Right lobe of liver (tissue), 4 donors: ENCODE results near the gene THUMPD3.

Experiments used
- POLR2A ChIP-seq: fragments of 450-650 bp; IDR thresholded peaks from one replicate; pipeline ENCODE4 v1.6.1; 2017; ENCODE audit warnings: antibody characterized with exemption, mild to moderate bottlenecking
- TF ChIP-seq, protein P1 (sequence below), 4 donors: fragments of 200-600 bp in 3 of 4; fragments of 450-650 bp in 1 of 4; IDR thresholded peaks; one replicate each; pipeline versions ENCODE4 v1.5.1 to v1.8.0; 2016 to 2022; ENCODE audit warnings: antibody characterized with exemption in 4 of 4, mild to moderate bottlenecking in 2 of 4
- donor health status: DM: no; HTN: no; CAD: no.
- donor health status: DM: no; HTN: no; CAD: no.
- donor health status: DM: no; HTN: yes; CAD: no.

DNA sequence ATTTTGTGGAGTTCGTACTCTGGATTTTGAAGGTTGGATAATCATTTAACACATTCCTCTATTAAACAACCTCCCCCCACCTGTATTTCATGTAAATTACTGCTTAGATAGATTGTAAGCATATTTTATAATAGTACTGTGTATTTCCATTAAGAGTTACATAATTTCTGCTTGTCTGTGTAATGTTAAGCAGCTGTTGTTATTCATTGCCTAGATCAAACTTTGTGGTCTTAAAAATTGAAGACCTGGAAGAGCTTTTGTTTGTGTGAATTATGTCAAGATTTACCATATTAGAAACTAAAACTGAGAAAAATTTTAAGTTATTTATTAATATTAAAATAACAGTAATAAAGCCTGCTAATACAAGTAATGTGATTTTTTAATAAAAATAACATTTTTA is 45.7 kb downstream of the THUMPD3 start:
- TF ChIP-seq, protein P1, sequence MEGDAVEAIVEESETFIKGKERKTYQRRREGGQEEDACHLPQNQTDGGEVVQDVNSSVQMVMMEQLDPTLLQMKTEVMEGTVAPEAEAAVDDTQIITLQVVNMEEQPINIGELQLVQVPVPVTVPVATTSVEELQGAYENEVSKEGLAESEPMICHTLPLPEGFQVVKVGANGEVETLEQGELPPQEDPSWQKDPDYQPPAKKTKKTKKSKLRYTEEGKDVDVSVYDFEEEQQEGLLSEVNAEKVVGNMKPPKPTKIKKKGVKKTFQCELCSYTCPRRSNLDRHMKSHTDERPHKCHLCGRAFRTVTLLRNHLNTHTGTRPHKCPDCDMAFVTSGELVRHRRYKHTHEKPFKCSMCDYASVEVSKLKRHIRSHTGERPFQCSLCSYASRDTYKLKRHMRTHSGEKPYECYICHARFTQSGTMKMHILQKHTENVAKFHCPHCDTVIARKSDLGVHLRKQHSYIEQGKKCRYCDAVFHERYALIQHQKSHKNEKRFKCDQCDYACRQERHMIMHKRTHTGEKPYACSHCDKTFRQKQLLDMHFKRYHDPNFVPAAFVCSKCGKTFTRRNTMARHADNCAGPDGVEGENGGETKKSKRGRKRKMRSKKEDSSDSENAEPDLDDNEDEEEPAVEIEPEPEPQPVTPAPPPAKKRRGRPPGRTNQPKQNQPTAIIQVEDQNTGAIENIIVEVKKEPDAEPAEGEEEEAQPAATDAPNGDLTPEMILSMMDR (IDR thresholded peaks at IDR 0.05), result no peak
- no peak for TF ChIP-seq POLR2A
